GM20000 (cell line): ENCODE measurements around the gene NAA60.

Source experiments
- DNase-seq: peaks from one replicate; pipeline ENCODE4 v3.0.0; 2012; ENCODE audit warnings: low spot score
- TF ChIP-seq, protein P1 (sequence below): IDR thresholded peaks from 2 replicates; pipeline ENCODE4 v1.5.1; 2012; ENCODE audit warnings: mild to moderate bottlenecking, control low read depth; ENCODE audit errors: extremely low read depth, missing control alignments

Gene NAA60

DNA sequence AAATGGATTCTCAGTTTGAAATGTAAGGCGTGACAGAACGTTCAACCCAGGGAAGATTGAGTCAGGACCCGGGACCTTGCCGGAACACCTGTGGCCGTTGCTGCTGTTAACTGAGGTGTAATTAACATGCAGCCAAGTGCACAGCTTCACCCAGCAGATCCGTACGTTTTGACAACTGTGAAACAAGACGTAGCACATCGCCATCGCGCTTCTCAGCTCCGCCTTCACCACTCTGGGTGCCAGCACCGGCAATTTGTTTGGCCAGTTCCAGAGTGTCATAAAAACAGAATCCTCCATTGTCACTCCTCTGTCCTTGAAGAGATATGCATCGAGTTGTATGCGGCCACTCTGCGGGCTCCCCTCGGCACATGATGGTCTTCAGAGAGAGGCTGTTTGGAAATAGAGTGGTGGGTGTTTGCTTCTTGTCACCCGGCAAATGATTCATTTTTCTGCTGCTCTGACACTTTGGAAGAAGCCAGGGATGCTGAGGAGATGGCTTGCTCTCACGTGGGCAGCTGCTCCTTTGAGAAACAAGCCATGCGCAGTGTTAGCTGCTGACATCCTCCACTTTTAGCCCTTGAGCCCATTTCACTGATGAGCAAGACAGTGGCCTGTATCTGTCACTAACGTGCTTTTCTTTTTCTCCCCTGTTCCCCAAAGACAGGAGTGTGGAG lies 22.6 kb downstream of the NAA60 start:
- TF ChIP-seq, protein P1, sequence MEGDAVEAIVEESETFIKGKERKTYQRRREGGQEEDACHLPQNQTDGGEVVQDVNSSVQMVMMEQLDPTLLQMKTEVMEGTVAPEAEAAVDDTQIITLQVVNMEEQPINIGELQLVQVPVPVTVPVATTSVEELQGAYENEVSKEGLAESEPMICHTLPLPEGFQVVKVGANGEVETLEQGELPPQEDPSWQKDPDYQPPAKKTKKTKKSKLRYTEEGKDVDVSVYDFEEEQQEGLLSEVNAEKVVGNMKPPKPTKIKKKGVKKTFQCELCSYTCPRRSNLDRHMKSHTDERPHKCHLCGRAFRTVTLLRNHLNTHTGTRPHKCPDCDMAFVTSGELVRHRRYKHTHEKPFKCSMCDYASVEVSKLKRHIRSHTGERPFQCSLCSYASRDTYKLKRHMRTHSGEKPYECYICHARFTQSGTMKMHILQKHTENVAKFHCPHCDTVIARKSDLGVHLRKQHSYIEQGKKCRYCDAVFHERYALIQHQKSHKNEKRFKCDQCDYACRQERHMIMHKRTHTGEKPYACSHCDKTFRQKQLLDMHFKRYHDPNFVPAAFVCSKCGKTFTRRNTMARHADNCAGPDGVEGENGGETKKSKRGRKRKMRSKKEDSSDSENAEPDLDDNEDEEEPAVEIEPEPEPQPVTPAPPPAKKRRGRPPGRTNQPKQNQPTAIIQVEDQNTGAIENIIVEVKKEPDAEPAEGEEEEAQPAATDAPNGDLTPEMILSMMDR: no peak
- no peak for DNase-seq

DNA sequence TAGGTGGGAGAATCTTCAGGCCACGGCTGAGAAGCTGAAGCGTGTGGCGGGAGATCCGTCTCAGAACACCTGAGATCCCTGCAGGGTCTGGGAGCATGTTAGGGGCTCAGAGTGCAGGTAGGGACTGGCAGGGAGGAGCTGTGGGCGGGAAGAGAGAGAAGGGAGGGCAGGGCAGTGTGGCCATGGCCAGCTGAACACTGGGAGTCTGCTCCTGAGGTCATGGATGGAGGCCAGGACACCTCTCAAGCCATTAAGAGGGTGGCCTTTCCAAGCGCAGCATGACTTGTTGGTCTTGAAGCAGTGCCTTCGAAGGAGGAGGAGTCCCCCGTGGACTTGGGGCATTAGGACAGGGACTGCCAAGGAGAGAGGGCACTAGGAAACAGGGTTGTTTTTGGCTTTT lies 23.7 kb downstream of the NAA60 start:
- TF ChIP-seq, protein P1: no peak
- no peak for DNase-seq

GRCh38 chr16:3467921-3468320 lies 24.4 kb downstream of the NAA60 start:
- DNase-seq: no peak
- TF ChIP-seq, protein P1: no peak

GRCh38 chr16:3468501-3468900 lies 25.0 kb downstream of the NAA60 start:
- TF ChIP-seq, protein P1: no peak
- no peak for DNase-seq

DNA sequence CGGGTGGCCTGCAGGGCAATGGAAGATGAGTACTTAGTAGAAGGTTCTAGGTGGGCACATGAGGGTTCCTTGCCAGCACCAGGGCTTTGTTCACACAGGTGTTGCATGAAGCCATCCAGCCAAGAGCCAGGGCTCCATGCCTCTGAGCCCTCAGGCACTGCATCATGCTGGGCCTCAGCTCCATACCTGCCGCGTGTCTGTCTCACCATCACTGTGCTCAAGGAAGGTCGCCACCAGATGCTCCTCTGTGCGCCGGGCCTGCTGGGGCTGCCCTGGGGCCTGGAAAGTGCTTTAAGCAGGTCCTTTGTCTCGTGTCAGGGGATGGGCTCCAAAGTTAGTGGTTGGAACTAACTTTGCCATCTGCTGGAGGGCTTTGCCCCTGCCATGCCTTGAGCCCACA lies 26.3 kb downstream of the NAA60 start:
- DNase-seq: no peak
- TF ChIP-seq, protein P1: no peak

- DNase-seq: no peak
- TF ChIP-seq, protein P1: no peak
These were observed 27.2 kb downstream of the NAA60 start for GRCh38 chr16:3470723-3471122.

DNA sequence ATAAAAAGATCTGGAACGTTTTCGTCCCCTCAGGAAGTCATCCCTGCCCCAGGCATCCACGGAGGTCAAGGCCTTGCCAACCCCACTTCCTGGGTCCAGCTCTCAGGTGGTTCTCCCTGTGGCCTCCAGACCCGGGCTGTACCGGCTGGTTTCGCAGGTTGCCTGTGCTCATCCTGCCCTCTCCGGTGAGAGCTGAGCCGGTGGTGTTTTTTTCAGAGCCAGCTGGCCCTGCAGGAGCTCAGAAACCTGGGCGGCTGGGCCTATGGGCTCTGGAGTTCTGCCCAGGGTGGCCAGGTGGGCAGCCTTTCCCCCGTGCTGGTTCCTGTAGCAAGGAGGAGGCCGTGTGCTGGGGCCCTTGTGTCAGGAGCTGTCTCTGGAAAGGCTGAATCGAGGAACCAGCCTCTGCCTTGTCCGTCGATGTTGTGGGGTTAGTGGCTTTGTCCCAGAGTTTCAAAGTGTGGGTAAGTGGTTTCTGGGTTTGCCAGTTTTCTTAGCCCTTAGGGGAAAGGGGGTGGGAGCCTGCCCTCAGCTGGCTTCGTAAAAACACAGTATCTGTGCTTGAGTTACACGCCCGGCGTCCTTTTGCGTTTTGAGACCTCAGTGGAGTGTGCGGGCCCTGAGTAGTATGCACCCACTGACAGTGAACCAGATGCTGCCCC lies 28.2 kb downstream of the NAA60 start:
- no peak for DNase-seq

More for the DNA sequence above, 28.2 kb downstream of the NAA60 start:
- TF ChIP-seq, protein P1: no peak
